ENCODE data around the gene DRC7.

- TF ChIP-seq CTCF (IDR thresholded peaks at IDR 0.05) = no peak
- no peak for TF ChIP-seq POLR2A (IDR thresholded peaks at IDR 0.05)
These were observed 28.1 kb upstream of the DRC7 start for GRCh38 chr16:57666353-57667047.
